ENCODE results near the gene NFASC. TPM values are rescaled to one million over a fixed set of nuclear protein-coding genes. Genes with fewer than 3 reads are reported as not detected.

NFASC gene
- total RNA-seq, 2 experiments from 2014 or later = not detected

DNA sequence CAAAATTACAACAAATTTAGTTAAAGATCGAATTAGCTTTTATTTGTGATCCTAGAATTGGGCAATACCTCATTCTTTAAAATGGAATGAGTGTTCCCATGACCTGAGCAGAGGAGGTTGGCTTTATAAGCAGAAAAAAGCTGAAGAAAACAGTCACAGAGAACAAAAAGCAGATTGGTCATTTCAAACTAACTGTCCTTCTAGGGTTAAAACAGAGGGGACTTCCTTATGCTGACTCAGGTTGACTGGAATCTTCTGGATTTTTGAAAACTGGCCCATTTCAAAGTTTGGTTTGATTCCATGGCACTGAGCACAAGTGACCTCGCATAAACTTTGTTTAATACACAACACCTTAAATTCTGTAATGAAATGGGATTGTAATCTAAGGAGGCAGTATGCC is 17.6 kb downstream of the NFASC start:
- Histone ChIP-seq H3K36me3 (ENCODE audit: insufficient read depth, low read length) (no peaks in the 10 kb centered on the region), H3K9me3 (ENCODE audit: control insufficient read depth in 1 of 2, insufficient read depth in 1 of 2, low read length in 2 of 2) (no peaks in the 10 kb centered on the region), H3K4me3 (ENCODE audit: low read length) (no peak overlapping the region), H3K27ac (ENCODE audit: low read depth in 1 of 2, low read length in 2 of 2) (no peak overlapping the region), H3K27me3 (ENCODE audit: control insufficient read depth in 1 of 2, insufficient read depth in 2 of 2, low read length in 2 of 2) (peaks cover 6 to 14% of the 10 kb centered on the region in 2 experiments), H3K4me1 (ENCODE audit: insufficient read depth, low read length) (no peaks in the 10 kb centered on the region)
- TF ChIP-seq, protein P1, sequence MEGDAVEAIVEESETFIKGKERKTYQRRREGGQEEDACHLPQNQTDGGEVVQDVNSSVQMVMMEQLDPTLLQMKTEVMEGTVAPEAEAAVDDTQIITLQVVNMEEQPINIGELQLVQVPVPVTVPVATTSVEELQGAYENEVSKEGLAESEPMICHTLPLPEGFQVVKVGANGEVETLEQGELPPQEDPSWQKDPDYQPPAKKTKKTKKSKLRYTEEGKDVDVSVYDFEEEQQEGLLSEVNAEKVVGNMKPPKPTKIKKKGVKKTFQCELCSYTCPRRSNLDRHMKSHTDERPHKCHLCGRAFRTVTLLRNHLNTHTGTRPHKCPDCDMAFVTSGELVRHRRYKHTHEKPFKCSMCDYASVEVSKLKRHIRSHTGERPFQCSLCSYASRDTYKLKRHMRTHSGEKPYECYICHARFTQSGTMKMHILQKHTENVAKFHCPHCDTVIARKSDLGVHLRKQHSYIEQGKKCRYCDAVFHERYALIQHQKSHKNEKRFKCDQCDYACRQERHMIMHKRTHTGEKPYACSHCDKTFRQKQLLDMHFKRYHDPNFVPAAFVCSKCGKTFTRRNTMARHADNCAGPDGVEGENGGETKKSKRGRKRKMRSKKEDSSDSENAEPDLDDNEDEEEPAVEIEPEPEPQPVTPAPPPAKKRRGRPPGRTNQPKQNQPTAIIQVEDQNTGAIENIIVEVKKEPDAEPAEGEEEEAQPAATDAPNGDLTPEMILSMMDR (IDR thresholded peaks at IDR 0.05) = no peak
- ChIA-PET CTCF (no interaction called here), POLR2A (no interaction called here)
- H3K4me3 Mint-ChIP-seq = no peak overlapping the region
- intact Hi-C loops (cut with DNase I, micrococcal nuclease) = no loop called here
- ATAC-seq (ENCODE audit: poor library complexity) = no peak
- no peaks in the 10 kb centered on the region for H3K36me3 Mint-ChIP-seq (ENCODE audit: low read depth)
- H3K9me3 Mint-ChIP-seq = no peaks in the 10 kb centered on the region
- no peak for DNase-seq
- no peak overlapping the region for H3K27ac Mint-ChIP-seq
- no peaks in the 10 kb centered on the region for H3K4me1 Mint-ChIP-seq (ENCODE audit: low read depth)
- peaks cover 35% of the 10 kb centered on the region for H3K27me3 Mint-ChIP-seq

DNA sequence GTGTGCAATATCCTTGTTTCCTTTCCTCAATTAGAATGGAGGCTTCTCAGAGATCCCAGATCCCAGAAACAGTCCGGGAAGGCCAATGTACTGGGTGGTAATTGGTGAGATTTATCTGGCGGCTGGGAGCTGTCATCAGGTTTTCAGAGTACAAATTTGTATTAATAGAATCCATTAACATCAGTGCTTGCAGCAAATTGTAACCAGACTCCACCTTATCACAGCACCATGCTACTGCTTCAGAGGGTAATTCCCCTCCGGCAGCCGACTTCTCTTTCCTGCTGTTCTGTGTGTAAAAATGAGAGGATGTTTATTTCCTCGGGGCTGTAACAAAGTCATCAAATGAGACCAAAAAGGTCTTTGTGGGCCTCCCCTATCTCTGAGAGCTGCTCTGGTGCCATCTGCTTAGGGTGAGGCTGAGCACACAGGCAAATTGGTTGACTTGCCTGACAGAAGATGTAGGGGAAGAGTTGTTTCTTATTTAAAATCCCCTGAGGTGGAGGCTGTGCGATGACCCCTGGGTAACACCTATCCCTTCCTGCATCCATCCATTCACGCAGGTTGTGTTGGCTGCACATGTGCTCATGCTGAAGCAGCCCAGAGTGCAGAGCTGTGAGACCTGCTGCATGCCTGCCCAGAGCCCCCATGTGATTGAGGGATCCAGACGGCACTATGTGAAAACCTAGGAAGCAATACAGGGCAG is 19.2 kb downstream of the NFASC start:
- H3K9me3 ChIP-seq (ENCODE audit: control insufficient read depth in 1 of 2, insufficient read depth in 1 of 2, low read length in 2 of 2) = no peaks in the 10 kb centered on the region
- H3K4me3 Mint-ChIP-seq = no peak overlapping the region
- peaks cover 6 to 9% of the 10 kb centered on the region in 2 experiments for H3K27me3 ChIP-seq (ENCODE audit: control insufficient read depth in 1 of 2, insufficient read depth in 2 of 2, low read length in 2 of 2)
- H3K4me3 ChIP-seq (ENCODE audit: low read length) = no peak overlapping the region
- H3K36me3 ChIP-seq (ENCODE audit: insufficient read depth, low read length) = no peaks in the 10 kb centered on the region
- ChIA-PET POLR2A (no interaction called here), CTCF (no interaction called here)
- no peaks in the 10 kb centered on the region for H3K4me1 Mint-ChIP-seq (ENCODE audit: low read depth)
- TF ChIP-seq, protein P1 (IDR thresholded peaks at IDR 0.05) = no peak
- no peak overlapping the region for H3K27ac ChIP-seq (ENCODE audit: low read depth in 1 of 2, low read length in 2 of 2)
- ATAC-seq (ENCODE audit: poor library complexity) (no peak), DNase-seq (no peak)
- H3K9me3 Mint-ChIP-seq = no peaks in the 10 kb centered on the region
- no peaks in the 10 kb centered on the region for H3K36me3 Mint-ChIP-seq (ENCODE audit: low read depth)
- no peaks in the 10 kb centered on the region for H3K4me1 ChIP-seq (ENCODE audit: insufficient read depth, low read length)
- intact Hi-C loops (cut with DNase I, micrococcal nuclease) = no loop called here
- H3K27me3 Mint-ChIP-seq = peaks cover 40% of the 10 kb centered on the region
- no peak overlapping the region for H3K27ac Mint-ChIP-seq

DNA sequence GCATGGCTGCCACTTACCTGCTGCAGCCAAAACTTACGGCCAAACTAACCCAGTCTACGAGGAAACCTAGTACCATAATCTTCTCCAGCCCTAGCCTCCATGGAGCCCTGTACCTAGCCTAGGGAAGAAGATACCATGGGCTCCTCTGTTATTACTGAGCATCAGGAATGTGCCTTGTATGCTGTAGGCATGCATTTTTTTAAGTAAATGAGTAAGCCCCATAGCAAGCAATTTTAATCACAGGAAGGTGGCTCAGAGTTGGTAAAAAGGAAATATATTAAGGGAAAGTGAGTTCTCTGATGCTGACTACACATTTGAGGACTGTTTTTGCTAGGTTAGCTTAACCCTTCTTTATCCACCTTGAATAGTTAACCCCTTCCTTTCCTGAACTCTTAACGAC is 21.2 kb downstream of the NFASC start:
- CTCF ChIA-PET = no interaction called here
- intact Hi-C loops (cut with DNase I, micrococcal nuclease) = no loop called here
- TF ChIP-seq, protein P1 (IDR thresholded peaks at IDR 0.05) = no peak
- no peaks in the 10 kb centered on the region for H3K9me3 Mint-ChIP-seq
- no peak overlapping the region for H3K4me3 Mint-ChIP-seq
- no peaks in the 10 kb centered on the region for H3K4me1 Mint-ChIP-seq (ENCODE audit: low read depth)
- H3K4me1 ChIP-seq (ENCODE audit: insufficient read depth, low read length) = no peaks in the 10 kb centered on the region
- ATAC-seq (ENCODE audit: poor library complexity) (no peak), DNase-seq (no peak)
- H3K36me3 ChIP-seq (ENCODE audit: insufficient read depth, low read length) = no peaks in the 10 kb centered on the region
- H3K4me3 ChIP-seq (ENCODE audit: low read length) = no peak overlapping the region
- POLR2A ChIA-PET = no interaction called here
- H3K27ac Mint-ChIP-seq = no peak overlapping the region
- H3K9me3 ChIP-seq (ENCODE audit: control insufficient read depth in 1 of 2, insufficient read depth in 1 of 2, low read length in 2 of 2) = no peaks in the 10 kb centered on the region
- H3K36me3 Mint-ChIP-seq (ENCODE audit: low read depth) = no peaks in the 10 kb centered on the region
- H3K27me3 Mint-ChIP-seq = peaks cover 56% of the 10 kb centered on the region
- H3K27ac ChIP-seq (ENCODE audit: low read depth in 1 of 2, low read length in 2 of 2) = no peak overlapping the region
- peaks cover 9 to 18% of the 10 kb centered on the region in 2 experiments for H3K27me3 ChIP-seq (ENCODE audit: control insufficient read depth in 1 of 2, insufficient read depth in 2 of 2, low read length in 2 of 2)
